ENCODE measurements around the gene MYL7.

DNA sequence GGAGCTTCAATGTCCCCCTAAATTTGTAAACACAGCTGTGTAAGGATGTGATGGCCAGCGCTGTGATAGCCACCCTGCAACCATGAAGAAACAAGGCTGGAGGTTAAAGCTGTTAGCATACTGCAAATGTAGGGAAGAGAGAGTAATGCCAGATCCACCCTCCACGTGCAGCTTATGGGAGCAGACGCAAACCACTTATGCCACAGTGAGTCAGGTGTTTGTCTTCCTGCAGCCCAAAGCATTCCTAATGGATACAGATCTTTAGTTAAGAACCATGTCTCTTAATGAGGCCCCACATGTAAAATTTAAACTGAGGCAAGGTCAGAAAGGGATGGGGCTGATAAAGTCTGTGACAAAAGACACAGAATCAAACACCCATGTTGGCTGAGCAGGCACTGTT, 13.6 kb upstream of the MYL7 start:
- no peak for TF ChIP-seq PML (IDR thresholded peaks at IDR 0.05; ENCODE audit: low read length)
- TF ChIP-seq BMI1 (IDR thresholded peaks at IDR 0.05; ENCODE audit: low read length) = no peak
- TF ChIP-seq MTA2 (IDR thresholded peaks at IDR 0.05; ENCODE audit: low read depth) = no peak
- no peak for TF ChIP-seq EZH2 (IDR thresholded peaks at IDR 0.05; ENCODE audit: borderline replicate concordance, low read depth, low read length)
- TF ChIP-seq, protein P1, sequence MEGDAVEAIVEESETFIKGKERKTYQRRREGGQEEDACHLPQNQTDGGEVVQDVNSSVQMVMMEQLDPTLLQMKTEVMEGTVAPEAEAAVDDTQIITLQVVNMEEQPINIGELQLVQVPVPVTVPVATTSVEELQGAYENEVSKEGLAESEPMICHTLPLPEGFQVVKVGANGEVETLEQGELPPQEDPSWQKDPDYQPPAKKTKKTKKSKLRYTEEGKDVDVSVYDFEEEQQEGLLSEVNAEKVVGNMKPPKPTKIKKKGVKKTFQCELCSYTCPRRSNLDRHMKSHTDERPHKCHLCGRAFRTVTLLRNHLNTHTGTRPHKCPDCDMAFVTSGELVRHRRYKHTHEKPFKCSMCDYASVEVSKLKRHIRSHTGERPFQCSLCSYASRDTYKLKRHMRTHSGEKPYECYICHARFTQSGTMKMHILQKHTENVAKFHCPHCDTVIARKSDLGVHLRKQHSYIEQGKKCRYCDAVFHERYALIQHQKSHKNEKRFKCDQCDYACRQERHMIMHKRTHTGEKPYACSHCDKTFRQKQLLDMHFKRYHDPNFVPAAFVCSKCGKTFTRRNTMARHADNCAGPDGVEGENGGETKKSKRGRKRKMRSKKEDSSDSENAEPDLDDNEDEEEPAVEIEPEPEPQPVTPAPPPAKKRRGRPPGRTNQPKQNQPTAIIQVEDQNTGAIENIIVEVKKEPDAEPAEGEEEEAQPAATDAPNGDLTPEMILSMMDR (IDR thresholded peaks at IDR 0.05 in 2 of 3, conservative IDR thresholded peaks at IDR 0.05 in 1 of 3; ENCODE audit: insufficient read depth in 2 of 3, low read depth in 1 of 3, low read length in 3 of 3) = no peak
- no peak for TF ChIP-seq ZNF23 (CRISPR knock-in tag; IDR thresholded peaks at IDR 0.05)
- no peak for TF ChIP-seq BRD9 (IDR thresholded peaks at IDR 0.05; ENCODE audit: low read depth, partially characterized antibody)
- no peak for TF ChIP-seq POLR2A (conservative IDR thresholded peaks at IDR 0.05)
- no peak for TF ChIP-seq SIRT6 (IDR thresholded peaks at IDR 0.05; ENCODE audit: low read depth, low read length)
- TF ChIP-seq TAF1 (IDR thresholded peaks at IDR 0.05; ENCODE audit: control insufficient read depth, extremely low read depth, insufficient read depth, low read length, severe bottlenecking) = no peak
- no peak for TF ChIP-seq TBL1XR1 (IDR thresholded peaks at IDR 0.05; ENCODE audit: low read length in 2 of 2)
- TF ChIP-seq, protein P2, sequence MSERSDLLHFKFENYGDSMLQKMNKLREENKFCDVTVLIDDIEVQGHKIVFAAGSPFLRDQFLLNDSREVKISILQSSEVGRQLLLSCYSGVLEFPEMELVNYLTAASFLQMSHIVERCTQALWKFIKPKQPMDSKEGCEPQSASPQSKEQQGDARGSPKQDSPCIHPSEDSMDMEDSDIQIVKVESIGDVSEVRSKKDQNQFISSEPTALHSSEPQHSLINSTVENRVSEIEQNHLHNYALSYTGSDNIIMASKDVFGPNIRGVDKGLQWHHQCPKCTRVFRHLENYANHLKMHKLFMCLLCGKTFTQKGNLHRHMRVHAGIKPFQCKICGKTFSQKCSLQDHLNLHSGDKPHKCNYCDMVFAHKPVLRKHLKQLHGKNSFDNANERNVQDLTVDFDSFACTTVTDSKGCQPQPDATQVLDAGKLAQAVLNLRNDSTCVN (CRISPR knock-in tag; IDR thresholded peaks at IDR 0.05) = no peak
- TF ChIP-seq RAD21 (CRISPR knock-in tag; conservative IDR thresholded peaks at IDR 0.05 in 1 of 2, IDR thresholded peaks at IDR 0.05 in 1 of 2) = no peak
